Measurements from ENCODE around the gene RCAN1. TPM values are rescaled to one million over a fixed set of nuclear protein-coding genes. Genes with fewer than 3 reads are reported as not detected.

Gene RCAN1
- total RNA-seq, 1 donor from 2014 or later: 9.1 TPM

- Mint-ChIP-seq H3K4me3 (ENCODE audit: unreplicated experiment) (no peak overlapping the region), H3K4me1 (ENCODE audit: unreplicated experiment) (peaks cover 36% of the 10 kb centered on the region), H3K9me3 (ENCODE audit: unreplicated experiment) (no peaks in the 10 kb centered on the region), H3K27ac (ENCODE audit: unreplicated experiment) (no peak overlapping the region), H3K36me3 (ENCODE audit: low read depth, unreplicated experiment) (peaks cover 5% of the 10 kb centered on the region), H3K27me3 (ENCODE audit: unreplicated experiment) (peaks cover 5% of the 10 kb centered on the region)
- no peak for DNase-seq (ENCODE audit: low spot score)
- TF ChIP-seq CTCF (IDR thresholded peaks at IDR 0.05; ENCODE audit: unreplicated experiment): no peak
Observed at GRCh38 chr21:34522284-34522683, 92.6 kb downstream of the RCAN1 start.

DNA sequence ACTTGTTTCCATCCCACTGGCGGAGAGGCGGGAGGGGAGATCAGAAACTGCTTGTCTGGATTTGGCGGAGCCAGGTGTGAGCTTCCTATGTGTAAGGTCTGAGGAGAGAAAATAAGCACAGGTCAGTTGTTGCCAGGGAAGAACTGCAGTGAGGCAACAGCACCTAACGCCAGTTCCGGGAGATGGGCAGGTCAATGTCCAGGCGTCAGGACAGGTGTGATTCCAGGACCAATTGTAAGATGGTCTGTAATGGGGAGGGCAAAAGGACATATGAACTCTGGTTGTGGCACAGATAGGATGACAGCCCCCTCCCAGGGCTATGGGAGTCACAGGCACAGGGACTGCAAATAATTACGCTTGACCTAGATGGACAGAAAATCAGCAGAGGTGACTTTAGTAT is 93.4 kb downstream of the RCAN1 start:
- peaks cover 5% of the 10 kb centered on the region for H3K36me3 Mint-ChIP-seq (ENCODE audit: low read depth, unreplicated experiment)
- no peaks in the 10 kb centered on the region for H3K9me3 Mint-ChIP-seq (ENCODE audit: unreplicated experiment)
- no peak for TF ChIP-seq CTCF (IDR thresholded peaks at IDR 0.05; ENCODE audit: unreplicated experiment)
- no peak overlapping the region for H3K27ac Mint-ChIP-seq (ENCODE audit: unreplicated experiment)
- H3K4me3 Mint-ChIP-seq (ENCODE audit: unreplicated experiment): no peak overlapping the region
- H3K4me1 Mint-ChIP-seq (ENCODE audit: unreplicated experiment): peaks cover 38% of the 10 kb centered on the region
- no peak for DNase-seq (ENCODE audit: low spot score)
- peaks cover 5% of the 10 kb centered on the region for H3K27me3 Mint-ChIP-seq (ENCODE audit: unreplicated experiment)

DNA sequence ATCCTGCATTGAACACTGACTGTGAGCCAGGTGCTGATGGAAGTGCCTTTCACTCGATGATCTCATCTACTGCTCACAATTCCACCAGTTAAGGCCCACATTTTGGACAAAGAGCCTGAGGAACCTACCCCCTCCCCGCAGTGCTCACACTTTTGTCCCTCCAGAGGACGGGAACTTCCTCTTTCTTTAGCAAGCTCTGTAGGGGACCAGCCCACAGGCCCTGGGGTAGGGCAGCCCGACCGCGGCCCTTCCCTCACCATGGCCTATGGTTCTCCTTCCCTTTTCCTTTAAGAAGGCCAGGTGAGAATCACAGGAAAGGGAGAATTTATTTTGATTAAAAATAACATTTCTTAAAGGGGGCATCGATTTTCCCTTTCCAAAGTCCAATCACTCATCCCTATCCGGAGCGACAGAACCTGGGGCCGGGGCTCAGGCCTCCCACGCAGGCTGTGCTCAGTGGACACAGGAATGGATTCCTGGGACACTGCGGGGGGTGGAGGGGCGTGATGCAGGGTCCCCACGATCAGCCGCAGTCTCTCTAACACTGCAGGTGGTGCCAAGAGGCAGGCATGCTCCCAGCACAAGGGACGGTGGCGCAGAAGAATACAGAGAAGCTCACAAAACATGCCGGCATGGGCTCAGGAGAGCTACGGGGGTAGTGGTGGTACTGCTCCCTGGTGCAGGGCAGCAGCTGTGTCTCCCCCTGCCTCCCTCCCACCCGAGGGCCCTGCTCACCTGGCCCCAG is 94.0 kb downstream of the RCAN1 start:
- no peak for TF ChIP-seq CTCF (IDR thresholded peaks at IDR 0.05; ENCODE audit: unreplicated experiment)
- no peaks in the 10 kb centered on the region for H3K9me3 Mint-ChIP-seq (ENCODE audit: unreplicated experiment)
- peaks cover 32% of the 10 kb centered on the region for H3K4me1 Mint-ChIP-seq (ENCODE audit: unreplicated experiment)
- no peak for DNase-seq (ENCODE audit: low spot score)
- H3K27me3 Mint-ChIP-seq (ENCODE audit: unreplicated experiment): peaks cover 5% of the 10 kb centered on the region
- H3K27ac Mint-ChIP-seq (ENCODE audit: unreplicated experiment): no peak overlapping the region
- H3K4me3 Mint-ChIP-seq (ENCODE audit: unreplicated experiment): no peak overlapping the region
- H3K36me3 Mint-ChIP-seq (ENCODE audit: low read depth, unreplicated experiment): peaks cover 5% of the 10 kb centered on the region

- H3K27ac Mint-ChIP-seq (ENCODE audit: unreplicated experiment): no peak overlapping the region
- no peaks in the 10 kb centered on the region for H3K9me3 Mint-ChIP-seq (ENCODE audit: unreplicated experiment)
- no peak overlapping the region for H3K4me3 Mint-ChIP-seq (ENCODE audit: unreplicated experiment)
- TF ChIP-seq CTCF (IDR thresholded peaks at IDR 0.05; ENCODE audit: unreplicated experiment): no peak
- H3K4me1 Mint-ChIP-seq (ENCODE audit: unreplicated experiment): peaks cover 31% of the 10 kb centered on the region
- peaks cover 5% of the 10 kb centered on the region for H3K27me3 Mint-ChIP-seq (ENCODE audit: unreplicated experiment)
- H3K36me3 Mint-ChIP-seq (ENCODE audit: low read depth, unreplicated experiment): peaks cover 5% of the 10 kb centered on the region
- no peak for DNase-seq (ENCODE audit: low spot score)
Observed at GRCh38 chr21:34520281-34520680, 94.6 kb downstream of the RCAN1 start.

DNA sequence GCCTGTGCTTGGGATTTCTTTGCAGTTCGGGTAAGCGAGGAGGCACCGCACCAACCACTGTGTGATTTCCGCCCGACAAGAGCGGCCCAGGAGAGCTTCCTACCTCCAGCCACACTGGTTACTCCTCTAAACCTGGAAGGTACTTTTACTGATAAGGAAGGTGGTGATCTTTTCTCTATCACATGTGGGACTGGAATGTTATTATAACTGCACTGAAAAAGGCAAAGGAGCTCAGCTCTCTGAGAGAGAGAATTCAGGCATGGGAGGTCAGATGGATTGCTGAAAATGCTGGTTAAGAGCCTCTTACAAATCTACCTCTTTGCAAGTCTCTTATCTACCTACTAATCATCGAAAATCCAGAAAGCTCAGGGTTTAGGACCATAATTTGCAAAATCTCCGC is 95.2 kb downstream of the RCAN1 start:
- Mint-ChIP-seq H3K4me3 (ENCODE audit: unreplicated experiment) (no peak overlapping the region), H3K27ac (ENCODE audit: unreplicated experiment) (no peak overlapping the region), H3K36me3 (ENCODE audit: low read depth, unreplicated experiment) (peaks cover 5% of the 10 kb centered on the region), H3K9me3 (ENCODE audit: unreplicated experiment) (no peaks in the 10 kb centered on the region), H3K27me3 (ENCODE audit: unreplicated experiment) (peaks cover 5% of the 10 kb centered on the region), H3K4me1 (ENCODE audit: unreplicated experiment) (peaks cover 25% of the 10 kb centered on the region)
- TF ChIP-seq CTCF (IDR thresholded peaks at IDR 0.05; ENCODE audit: unreplicated experiment): no peak
- no peak for DNase-seq (ENCODE audit: low spot score)
